ENCODE measurements around the gene PGM5.

PGM5 gene

DNA sequence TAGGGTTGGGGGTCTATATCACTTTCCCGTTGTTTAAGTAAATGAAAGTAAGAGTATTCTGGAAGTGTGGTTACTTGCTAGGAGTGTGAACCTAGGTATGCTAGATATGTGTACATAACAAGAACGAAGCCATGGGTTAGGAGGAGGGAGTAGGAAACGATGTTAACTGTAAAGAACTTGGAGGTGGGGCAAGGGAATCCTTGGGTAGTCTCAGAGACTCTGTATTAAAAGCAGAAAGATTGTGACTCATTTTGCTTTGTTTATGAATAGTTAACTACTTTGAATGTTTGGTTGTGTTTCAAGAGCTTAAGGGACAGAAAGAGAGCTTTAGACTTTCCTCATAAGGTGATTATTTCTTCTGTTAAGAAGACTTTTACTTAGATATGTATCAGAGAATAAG lies 124.4 kb downstream of the PGM5 start:
- no peaks in the 10 kb centered on the region for H3K79me2 ChIP-seq (ENCODE audit: insufficient read depth, low read length)
- H3K27me3 ChIP-seq (ENCODE audit: insufficient read depth, low read length, poor library complexity, severe bottlenecking), result no peaks in the 10 kb centered on the region
- peaks cover 7% of the 10 kb centered on the region for H3K4me1 ChIP-seq (ENCODE audit: insufficient read depth, low read length, poor library complexity, severe bottlenecking)
- no peak overlapping the region for H3K4me3 ChIP-seq (ENCODE audit: low read length, poor library complexity, severe bottlenecking)
- H3F3A ChIP-seq (ENCODE audit: low read depth), result no peaks in the 10 kb centered on the region
- no peaks in the 10 kb centered on the region for H3K36me3 ChIP-seq (ENCODE audit: insufficient read depth, low read length)
- no peak overlapping the region for H3K9ac ChIP-seq (ENCODE audit: low read depth, low read length, poor library complexity, severe bottlenecking)
- no peak overlapping the region for H3K4me2 ChIP-seq (ENCODE audit: low read depth, low read length, poor library complexity, severe bottlenecking)
- no peak overlapping the region for H2AFZ ChIP-seq (ENCODE audit: low read length)
- no peaks in the 10 kb centered on the region for H3K9me2 ChIP-seq (replicated peaks; ENCODE audit: low read depth, low read length)
- TF ChIP-seq EZH2phosphoT487 (IDR thresholded peaks at IDR 0.05; ENCODE audit: borderline replicate concordance), result no peak
- H3K9me3 ChIP-seq (ENCODE audit: insufficient read depth, low read depth, low read length), result no peaks in the 10 kb centered on the region
- H4K20me1 ChIP-seq (ENCODE audit: insufficient read depth, low read length, poor library complexity, severe bottlenecking), result no peaks in the 10 kb centered on the region

DNA sequence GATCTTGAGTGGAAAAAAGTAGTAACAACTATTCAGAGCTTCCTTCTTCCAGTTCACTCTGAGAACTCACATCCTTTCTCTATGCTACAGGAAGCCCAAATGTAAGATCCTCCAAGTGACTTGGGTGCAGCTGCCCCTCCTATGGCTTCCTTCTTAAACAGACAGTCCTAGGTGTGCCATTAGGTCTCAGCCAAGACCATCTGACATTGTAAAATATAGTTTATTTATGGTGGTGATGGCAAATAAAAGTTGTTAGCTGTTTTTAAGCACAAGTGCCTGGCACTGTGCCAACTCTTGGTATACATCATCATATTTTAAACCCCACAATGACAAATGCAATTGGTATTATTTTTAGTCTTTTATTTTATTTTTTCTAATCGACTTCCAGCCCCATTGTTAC lies 126.1 kb downstream of the PGM5 start:
- H3K36me3 ChIP-seq (ENCODE audit: insufficient read depth, low read length), result no peaks in the 10 kb centered on the region
- no peaks in the 10 kb centered on the region for H4K20me1 ChIP-seq (ENCODE audit: insufficient read depth, low read length, poor library complexity, severe bottlenecking)
- no peaks in the 10 kb centered on the region for H3K79me2 ChIP-seq (ENCODE audit: insufficient read depth, low read length)
- no peak overlapping the region for H3K9ac ChIP-seq (ENCODE audit: low read depth, low read length, poor library complexity, severe bottlenecking)
- no peak overlapping the region for H3K4me3 ChIP-seq (ENCODE audit: low read length, poor library complexity, severe bottlenecking)
- H3K4me1 ChIP-seq (ENCODE audit: insufficient read depth, low read length, poor library complexity, severe bottlenecking), result peaks cover 7% of the 10 kb centered on the region
- H3K9me3 ChIP-seq (ENCODE audit: insufficient read depth, low read depth, low read length), result no peaks in the 10 kb centered on the region
- H3K9me2 ChIP-seq (replicated peaks; ENCODE audit: low read depth, low read length), result no peaks in the 10 kb centered on the region
- no peaks in the 10 kb centered on the region for H3K27me3 ChIP-seq (ENCODE audit: insufficient read depth, low read length, poor library complexity, severe bottlenecking)
- H3F3A ChIP-seq (ENCODE audit: low read depth), result no peaks in the 10 kb centered on the region
- peak overlapping the region; percentile 87 for H2AFZ ChIP-seq (ENCODE audit: low read length)
- TF ChIP-seq, protein P1, sequence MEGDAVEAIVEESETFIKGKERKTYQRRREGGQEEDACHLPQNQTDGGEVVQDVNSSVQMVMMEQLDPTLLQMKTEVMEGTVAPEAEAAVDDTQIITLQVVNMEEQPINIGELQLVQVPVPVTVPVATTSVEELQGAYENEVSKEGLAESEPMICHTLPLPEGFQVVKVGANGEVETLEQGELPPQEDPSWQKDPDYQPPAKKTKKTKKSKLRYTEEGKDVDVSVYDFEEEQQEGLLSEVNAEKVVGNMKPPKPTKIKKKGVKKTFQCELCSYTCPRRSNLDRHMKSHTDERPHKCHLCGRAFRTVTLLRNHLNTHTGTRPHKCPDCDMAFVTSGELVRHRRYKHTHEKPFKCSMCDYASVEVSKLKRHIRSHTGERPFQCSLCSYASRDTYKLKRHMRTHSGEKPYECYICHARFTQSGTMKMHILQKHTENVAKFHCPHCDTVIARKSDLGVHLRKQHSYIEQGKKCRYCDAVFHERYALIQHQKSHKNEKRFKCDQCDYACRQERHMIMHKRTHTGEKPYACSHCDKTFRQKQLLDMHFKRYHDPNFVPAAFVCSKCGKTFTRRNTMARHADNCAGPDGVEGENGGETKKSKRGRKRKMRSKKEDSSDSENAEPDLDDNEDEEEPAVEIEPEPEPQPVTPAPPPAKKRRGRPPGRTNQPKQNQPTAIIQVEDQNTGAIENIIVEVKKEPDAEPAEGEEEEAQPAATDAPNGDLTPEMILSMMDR (conservative IDR thresholded peaks at IDR 0.05; ENCODE audit: low read length), result no peak
- TF ChIP-seq EZH2phosphoT487 (IDR thresholded peaks at IDR 0.05; ENCODE audit: borderline replicate concordance), result no peak
- H3K4me2 ChIP-seq (ENCODE audit: low read depth, low read length, poor library complexity, severe bottlenecking), result peak overlapping the region; percentile 6

DNA sequence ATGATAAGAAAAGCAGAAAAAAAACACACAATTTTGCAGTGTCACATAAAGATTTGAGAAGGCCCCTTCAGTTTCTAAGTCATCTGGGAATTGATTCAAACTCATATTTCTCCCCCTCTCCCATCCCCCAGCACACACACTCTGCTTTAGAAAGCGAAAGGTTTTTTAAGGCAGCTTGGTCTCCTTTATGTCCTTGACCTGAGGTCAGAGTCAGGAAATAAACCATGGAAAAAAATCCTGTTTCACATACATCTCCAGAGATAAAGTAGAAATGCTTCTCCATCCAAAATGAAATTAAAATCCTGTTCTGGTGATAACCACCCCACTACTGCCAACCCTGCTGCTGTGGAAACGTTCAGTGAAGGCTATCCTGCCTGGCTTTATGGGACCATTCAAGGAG lies 131.7 kb downstream of the PGM5 start:
- no peaks in the 10 kb centered on the region for H3K9me3 ChIP-seq (ENCODE audit: insufficient read depth, low read depth, low read length)
- H3K27me3 ChIP-seq (ENCODE audit: insufficient read depth, low read length, poor library complexity, severe bottlenecking), result no peaks in the 10 kb centered on the region
- no peak overlapping the region for H3K9ac ChIP-seq (ENCODE audit: low read depth, low read length, poor library complexity, severe bottlenecking)
- no peaks in the 10 kb centered on the region for H3K36me3 ChIP-seq (ENCODE audit: insufficient read depth, low read length)
- no peak overlapping the region for H3K4me2 ChIP-seq (ENCODE audit: low read depth, low read length, poor library complexity, severe bottlenecking)
- no peaks in the 10 kb centered on the region for H3K79me2 ChIP-seq (ENCODE audit: insufficient read depth, low read length)
- H3F3A ChIP-seq (ENCODE audit: low read depth), result no peaks in the 10 kb centered on the region
- TF ChIP-seq, protein P1 (conservative IDR thresholded peaks at IDR 0.05; ENCODE audit: low read length), result no peak
- TF ChIP-seq EZH2phosphoT487 (IDR thresholded peaks at IDR 0.05; ENCODE audit: borderline replicate concordance), result no peak
- H3K9me2 ChIP-seq (replicated peaks; ENCODE audit: low read depth, low read length), result no peaks in the 10 kb centered on the region
- no peaks in the 10 kb centered on the region for H4K20me1 ChIP-seq (ENCODE audit: insufficient read depth, low read length, poor library complexity, severe bottlenecking)
- H3K4me3 ChIP-seq (ENCODE audit: low read length, poor library complexity, severe bottlenecking), result no peak overlapping the region
- H2AFZ ChIP-seq (ENCODE audit: low read length), result no peak overlapping the region
- no peaks in the 10 kb centered on the region for H3K4me1 ChIP-seq (ENCODE audit: insufficient read depth, low read length, poor library complexity, severe bottlenecking)

DNA sequence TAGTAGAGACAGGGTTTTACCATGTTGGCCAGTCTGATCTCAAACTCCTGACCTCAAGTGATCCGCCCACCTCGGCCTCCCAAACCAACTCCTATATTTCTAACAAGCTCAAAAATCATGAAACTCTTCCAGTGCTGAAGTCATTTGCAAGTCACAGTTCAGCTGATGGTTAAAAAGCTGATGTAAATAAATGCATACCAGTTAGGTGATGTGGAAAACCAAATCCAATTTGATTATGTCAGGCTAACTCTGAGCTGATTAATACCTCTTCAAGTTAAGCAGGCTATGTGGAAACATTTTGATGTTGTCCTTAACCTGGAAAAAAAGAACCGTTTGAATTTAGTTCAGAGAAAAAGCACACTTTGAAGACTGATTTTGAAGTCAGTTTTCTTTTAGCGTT lies 133.2 kb downstream of the PGM5 start:
- H3K4me3 ChIP-seq (ENCODE audit: low read length, poor library complexity, severe bottlenecking), result no peak overlapping the region
- no peaks in the 10 kb centered on the region for H4K20me1 ChIP-seq (ENCODE audit: insufficient read depth, low read length, poor library complexity, severe bottlenecking)
- no peaks in the 10 kb centered on the region for H3K27me3 ChIP-seq (ENCODE audit: insufficient read depth, low read length, poor library complexity, severe bottlenecking)
- H3K9me2 ChIP-seq (replicated peaks; ENCODE audit: low read depth, low read length), result no peaks in the 10 kb centered on the region
- H3K9me3 ChIP-seq (ENCODE audit: insufficient read depth, low read depth, low read length), result no peaks in the 10 kb centered on the region
- no peaks in the 10 kb centered on the region for H3K79me2 ChIP-seq (ENCODE audit: insufficient read depth, low read length)
- TF ChIP-seq, protein P1 (conservative IDR thresholded peaks at IDR 0.05; ENCODE audit: low read length), result no peak
- no peak for TF ChIP-seq EZH2phosphoT487 (IDR thresholded peaks at IDR 0.05; ENCODE audit: borderline replicate concordance)
- no peak overlapping the region for H3K9ac ChIP-seq (ENCODE audit: low read depth, low read length, poor library complexity, severe bottlenecking)
- no peak overlapping the region for H3K4me2 ChIP-seq (ENCODE audit: low read depth, low read length, poor library complexity, severe bottlenecking)
- H3F3A ChIP-seq (ENCODE audit: low read depth), result no peaks in the 10 kb centered on the region
- H2AFZ ChIP-seq (ENCODE audit: low read length), result no peak overlapping the region
- H3K36me3 ChIP-seq (ENCODE audit: insufficient read depth, low read length), result no peaks in the 10 kb centered on the region
- H3K4me1 ChIP-seq (ENCODE audit: insufficient read depth, low read length, poor library complexity, severe bottlenecking), result no peaks in the 10 kb centered on the region
